ENCODE data around the gene KCNC3.
A peak's percentile ranks its signal among the peaks of the same experiment; 100 is the strongest.
"Not testable (repeated sequence)": the region's sequence is repeated elsewhere in the genome, so short reads cannot be mapped to it uniquely, and the experiment has no call there.

KCNC3 gene

GRCh38 chr19:50332244-50333038 is 3.3 kb upstream of the KCNC3 start:
- peak overlapping the region; percentile 83 for H3K4me3 ChIP-seq (ENCODE audit: low read depth, low read length)
- H3K9ac ChIP-seq (ENCODE audit: low read length) = peak overlapping the region; percentile 75
- peaks cover 10% of the 10 kb centered on the region for H3K27me3 ChIP-seq (ENCODE audit: control insufficient read depth, insufficient read depth, low read length)
- peak overlapping the region; percentile 80; the same call in 1 of the 2 replicates for H3K27ac ChIP-seq (ENCODE audit: low read depth, low read length)
- peaks cover 14% of the 10 kb centered on the region for H3K4me1 ChIP-seq (ENCODE audit: control insufficient read depth, insufficient read depth, low read length)
- no peaks in the 10 kb centered on the region for H3K36me3 ChIP-seq (ENCODE audit: control insufficient read depth, insufficient read depth, low read length)
- H3K9me3 ChIP-seq (ENCODE audit: control insufficient read depth, insufficient read depth, low read depth, low read length) = no peaks in the 10 kb centered on the region

- no peak overlapping the region for H3K27ac ChIP-seq (ENCODE audit: low read depth, low read length)
- no peaks in the 10 kb centered on the region for H3K36me3 ChIP-seq (ENCODE audit: control insufficient read depth, insufficient read depth, low read length)
- peak overlapping the region; percentile 75 for H3K9ac ChIP-seq (ENCODE audit: low read length)
- peak overlapping the region; percentile 83 for H3K4me3 ChIP-seq (ENCODE audit: low read depth, low read length)
- peaks cover 15% of the 10 kb centered on the region for H3K27me3 ChIP-seq (ENCODE audit: control insufficient read depth, insufficient read depth, low read length)
- H3K9me3 ChIP-seq (ENCODE audit: control insufficient read depth, insufficient read depth, low read depth, low read length) = no peaks in the 10 kb centered on the region
- H3K4me1 ChIP-seq (ENCODE audit: control insufficient read depth, insufficient read depth, low read length) = peaks cover 17% of the 10 kb centered on the region
Observed at GRCh38 chr19:50331994-50332243, 2.7 kb upstream of the KCNC3 start.

- Histone ChIP-seq H3K27ac (ENCODE audit: low read depth, low read length) (no peak overlapping the region), H3K4me1 (ENCODE audit: control insufficient read depth, insufficient read depth, low read length) (peaks cover 20% of the 10 kb centered on the region), H3K9ac (ENCODE audit: low read length) (peak overlapping the region; percentile 75), H3K27me3 (ENCODE audit: control insufficient read depth, insufficient read depth, low read length) (peaks cover 20% of the 10 kb centered on the region), H3K36me3 (ENCODE audit: control insufficient read depth, insufficient read depth, low read length) (no peaks in the 10 kb centered on the region), H3K4me3 (ENCODE audit: low read depth, low read length) (peak overlapping the region; percentile 83), H3K9me3 (ENCODE audit: control insufficient read depth, insufficient read depth, low read depth, low read length) (no peaks in the 10 kb centered on the region)
Observed at GRCh38 chr19:50331221-50331993, 2.2 kb upstream of the KCNC3 start.

- Histone ChIP-seq H3K27me3 (ENCODE audit: control insufficient read depth, insufficient read depth, low read length) (peaks cover 26% of the 10 kb centered on the region), H3K36me3 (ENCODE audit: control insufficient read depth, insufficient read depth, low read length) (no peaks in the 10 kb centered on the region), H3K4me1 (ENCODE audit: control insufficient read depth, insufficient read depth, low read length) (peaks cover 19% of the 10 kb centered on the region), H3K4me3 (ENCODE audit: low read depth, low read length) (peak overlapping the region; percentile 83), H3K9me3 (ENCODE audit: control insufficient read depth, insufficient read depth, low read depth, low read length) (no peaks in the 10 kb centered on the region), H3K27ac (ENCODE audit: low read depth, low read length) (no peak overlapping the region; the same call in 1 of the 2 replicates), H3K9ac (ENCODE audit: low read length) (peak overlapping the region; percentile 70)
Observed at GRCh38 chr19:50330365-50331078, 1.3 kb upstream of the KCNC3 start.

GRCh38 chr19:50329926-50330294 is 733 bp upstream of the KCNC3 start:
- H3K36me3 ChIP-seq (ENCODE audit: control insufficient read depth, insufficient read depth, low read length); H3K9me3 ChIP-seq (ENCODE audit: control insufficient read depth, insufficient read depth, low read depth, low read length); H3K27ac ChIP-seq (ENCODE audit: low read depth, low read length): not testable (repeated sequence)
- H3K4me3 ChIP-seq (ENCODE audit: low read depth, low read length) = peak overlapping the region; percentile 83
- H3K4me1 ChIP-seq (ENCODE audit: control insufficient read depth, insufficient read depth, low read length) = peaks cover 21% of the 10 kb centered on the region
- peak overlapping the region; percentile 70 for H3K9ac ChIP-seq (ENCODE audit: low read length)
- peaks cover 26% of the 10 kb centered on the region for H3K27me3 ChIP-seq (ENCODE audit: control insufficient read depth, insufficient read depth, low read length)

GRCh38 chr19:50328873-50329145 is 368 bp downstream of the KCNC3 start:
- peak overlapping the region; percentile 62; the same call in 1 of the 2 replicates for H3K4me3 ChIP-seq (ENCODE audit: low read depth, low read length)
- H3K36me3 ChIP-seq (ENCODE audit: control insufficient read depth, insufficient read depth, low read length) = peaks cover 2% of the 10 kb centered on the region
- H3K4me1 ChIP-seq (ENCODE audit: control insufficient read depth, insufficient read depth, low read length) = peaks cover 22% of the 10 kb centered on the region
- H3K9ac ChIP-seq (ENCODE audit: low read length) = no peak overlapping the region
- no peak overlapping the region for H3K27ac ChIP-seq (ENCODE audit: low read depth, low read length)
- no peaks in the 10 kb centered on the region for H3K9me3 ChIP-seq (ENCODE audit: control insufficient read depth, insufficient read depth, low read depth, low read length)
- peaks cover 26% of the 10 kb centered on the region for H3K27me3 ChIP-seq (ENCODE audit: control insufficient read depth, insufficient read depth, low read length)

- Histone ChIP-seq H3K27me3 (ENCODE audit: control insufficient read depth, insufficient read depth, low read length) (peaks cover 26% of the 10 kb centered on the region), H3K36me3 (ENCODE audit: control insufficient read depth, insufficient read depth, low read length) (peaks cover 6% of the 10 kb centered on the region), H3K4me1 (ENCODE audit: control insufficient read depth, insufficient read depth, low read length) (peaks cover 22% of the 10 kb centered on the region), H3K27ac (ENCODE audit: low read depth, low read length) (no peak overlapping the region), H3K9me3 (ENCODE audit: control insufficient read depth, insufficient read depth, low read depth, low read length) (no peaks in the 10 kb centered on the region), H3K9ac (ENCODE audit: low read length) (peak overlapping the region; percentile 43), H3K4me3 (ENCODE audit: low read depth, low read length) (peak overlapping the region; percentile 62)
Observed at GRCh38 chr19:50328224-50328872, 829 bp downstream of the KCNC3 start.

GRCh38 chr19:50327461-50328223 is 1.5 kb downstream of the KCNC3 start:
- H3K27me3 ChIP-seq (ENCODE audit: control insufficient read depth, insufficient read depth, low read length) = peaks cover 26% of the 10 kb centered on the region
- H3K4me3 ChIP-seq (ENCODE audit: low read depth, low read length) = 0 out of 2 replicates have a peak overlapping the region, but pooled peaks have one; percentile 25
- no peak overlapping the region for H3K27ac ChIP-seq (ENCODE audit: low read depth, low read length)
- H3K9me3 ChIP-seq (ENCODE audit: control insufficient read depth, insufficient read depth, low read depth, low read length) = no peaks in the 10 kb centered on the region
- H3K4me1 ChIP-seq (ENCODE audit: control insufficient read depth, insufficient read depth, low read length) = peaks cover 22% of the 10 kb centered on the region
- H3K9ac ChIP-seq (ENCODE audit: low read length) = no peak overlapping the region
- H3K36me3 ChIP-seq (ENCODE audit: control insufficient read depth, insufficient read depth, low read length) = peaks cover 10% of the 10 kb centered on the region

GRCh38 chr19:50327013-50327412 is 2.2 kb downstream of the KCNC3 start:
- H3K9me3 ChIP-seq (ENCODE audit: control insufficient read depth, insufficient read depth, low read depth, low read length) = no peaks in the 10 kb centered on the region

GRCh38 chr19:50326101-50326664 is 3.0 kb downstream of the KCNC3 start:
- H3K9ac ChIP-seq (ENCODE audit: low read length) = no peak overlapping the region
- H3K36me3 ChIP-seq (ENCODE audit: control insufficient read depth, insufficient read depth, low read length) = peaks cover 11% of the 10 kb centered on the region

More at GRCh38 chr19:50327013-50327412, 2.2 kb downstream of the KCNC3 start:
- Histone ChIP-seq H3K27ac (ENCODE audit: low read depth, low read length) (no peak overlapping the region), H3K36me3 (ENCODE audit: control insufficient read depth, insufficient read depth, low read length) (peaks cover 11% of the 10 kb centered on the region), H3K9ac (ENCODE audit: low read length) (no peak overlapping the region), H3K27me3 (ENCODE audit: control insufficient read depth, insufficient read depth, low read length) (peaks cover 26% of the 10 kb centered on the region), H3K4me1 (ENCODE audit: control insufficient read depth, insufficient read depth, low read length) (peaks cover 19% of the 10 kb centered on the region), H3K4me3 (ENCODE audit: low read depth, low read length) (peak overlapping the region; percentile 30)

More at GRCh38 chr19:50326101-50326664, 3.0 kb downstream of the KCNC3 start:
- no peaks in the 10 kb centered on the region for H3K9me3 ChIP-seq (ENCODE audit: control insufficient read depth, insufficient read depth, low read depth, low read length)
- H3K27ac ChIP-seq (ENCODE audit: low read depth, low read length) = no peak overlapping the region
- peak overlapping the region; percentile 79 for H3K4me3 ChIP-seq (ENCODE audit: low read depth, low read length)
- H3K27me3 ChIP-seq (ENCODE audit: control insufficient read depth, insufficient read depth, low read length) = peaks cover 26% of the 10 kb centered on the region
- H3K4me1 ChIP-seq (ENCODE audit: control insufficient read depth, insufficient read depth, low read length) = peaks cover 14% of the 10 kb centered on the region

Measured in HUES6 (cell line).